Thyroid gland (tissue), 4 donors: ENCODE results near the gene SUPT6H.

Source experiments
- POLR2A ChIP-seq, 2 donors: fragments of 450-650 bp; IDR thresholded peaks; one replicate each; pipeline ENCODE4 v1.6.1; 2017; ENCODE audit warnings: antibody characterized with exemption in 2 of 2, mild to moderate bottlenecking in 2 of 2, moderate library complexity in 1 of 2
- TF ChIP-seq, protein P1 (sequence below), 6 experiments: fragments of 200-600 bp in 3 of 6; fragments of 450-650 bp in 3 of 6; sonication (generic) in 3 of 6; IDR thresholded peaks; one replicate each; pipeline ENCODE4 v1.5.1; 2016 to 2019; ENCODE audit warnings: antibody characterized with exemption in 6 of 6, mild to moderate bottlenecking in 2 of 6, inconsistent platforms in 1 of 6, moderate library complexity in 1 of 6

GRCh38 chr17:28737316-28737715 is 75.3 kb downstream of the SUPT6H start:
- TF ChIP-seq, protein P1, sequence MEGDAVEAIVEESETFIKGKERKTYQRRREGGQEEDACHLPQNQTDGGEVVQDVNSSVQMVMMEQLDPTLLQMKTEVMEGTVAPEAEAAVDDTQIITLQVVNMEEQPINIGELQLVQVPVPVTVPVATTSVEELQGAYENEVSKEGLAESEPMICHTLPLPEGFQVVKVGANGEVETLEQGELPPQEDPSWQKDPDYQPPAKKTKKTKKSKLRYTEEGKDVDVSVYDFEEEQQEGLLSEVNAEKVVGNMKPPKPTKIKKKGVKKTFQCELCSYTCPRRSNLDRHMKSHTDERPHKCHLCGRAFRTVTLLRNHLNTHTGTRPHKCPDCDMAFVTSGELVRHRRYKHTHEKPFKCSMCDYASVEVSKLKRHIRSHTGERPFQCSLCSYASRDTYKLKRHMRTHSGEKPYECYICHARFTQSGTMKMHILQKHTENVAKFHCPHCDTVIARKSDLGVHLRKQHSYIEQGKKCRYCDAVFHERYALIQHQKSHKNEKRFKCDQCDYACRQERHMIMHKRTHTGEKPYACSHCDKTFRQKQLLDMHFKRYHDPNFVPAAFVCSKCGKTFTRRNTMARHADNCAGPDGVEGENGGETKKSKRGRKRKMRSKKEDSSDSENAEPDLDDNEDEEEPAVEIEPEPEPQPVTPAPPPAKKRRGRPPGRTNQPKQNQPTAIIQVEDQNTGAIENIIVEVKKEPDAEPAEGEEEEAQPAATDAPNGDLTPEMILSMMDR (IDR thresholded peaks at IDR 0.05) = no peak
- no peak for TF ChIP-seq POLR2A (IDR thresholded peaks at IDR 0.05)
